Central memory CD4-positive, alpha-beta T cell (primary cell): ENCODE data around the gene DNAJB4.
"Not testable (repeated sequence)": the region's sequence is repeated elsewhere in the genome, so short reads cannot be mapped to it uniquely, and the experiment has no call there.

Experiments used
- DNase-seq: peaks from one replicate; pipeline ENCODE4 v3.0.0; 2022
- total RNA-seq, 3 experiments: gene quantifications; one replicate each; lab custom pipeline; 2026; lab: John Stamatoyannopoulos, UW

DNAJB4 gene
- total RNA-seq = 10.0 to 41.9 (median 12.6) reads per million in 3 experiments

DNA sequence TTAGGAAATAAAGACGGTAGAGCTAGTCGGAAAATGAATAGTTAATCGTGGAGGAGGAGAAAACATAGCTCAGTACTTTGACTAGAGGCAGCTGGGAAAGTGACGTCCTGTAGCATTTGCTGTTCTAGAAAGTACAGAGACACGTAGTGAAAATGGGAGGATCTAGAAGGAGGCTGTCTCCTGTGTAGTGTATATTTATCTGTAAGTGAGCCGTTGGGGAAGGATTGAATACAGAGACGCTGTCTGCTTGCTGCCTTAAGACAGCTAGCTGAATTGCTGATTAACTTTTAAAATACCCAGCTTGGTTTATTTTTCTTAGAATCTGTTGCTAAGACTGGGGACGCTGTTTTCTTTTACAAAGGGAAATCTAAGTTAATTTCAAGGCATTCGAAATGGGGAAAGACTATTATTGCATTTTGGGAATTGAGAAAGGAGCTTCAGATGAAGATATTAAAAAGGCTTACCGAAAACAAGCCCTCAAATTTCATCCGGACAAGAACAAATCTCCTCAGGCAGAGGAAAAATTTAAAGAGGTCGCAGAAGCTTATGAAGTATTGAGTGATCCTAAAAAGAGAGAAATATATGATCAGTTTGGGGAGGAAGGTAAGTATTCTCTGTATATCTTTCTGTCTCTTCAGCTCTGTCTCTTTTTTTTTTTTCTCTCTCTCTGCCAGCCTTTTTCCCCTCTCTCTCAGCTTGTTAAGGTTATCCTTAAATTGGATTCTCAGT lies at the start of gene DNAJB4:
TSS of gene DNAJB4 (plus strand) at position 221 of the 729 bp plus-strand sequence. CDS start at position 393, 172 bp downstream.
- peak; percentile 88 for DNase-seq

DNA sequence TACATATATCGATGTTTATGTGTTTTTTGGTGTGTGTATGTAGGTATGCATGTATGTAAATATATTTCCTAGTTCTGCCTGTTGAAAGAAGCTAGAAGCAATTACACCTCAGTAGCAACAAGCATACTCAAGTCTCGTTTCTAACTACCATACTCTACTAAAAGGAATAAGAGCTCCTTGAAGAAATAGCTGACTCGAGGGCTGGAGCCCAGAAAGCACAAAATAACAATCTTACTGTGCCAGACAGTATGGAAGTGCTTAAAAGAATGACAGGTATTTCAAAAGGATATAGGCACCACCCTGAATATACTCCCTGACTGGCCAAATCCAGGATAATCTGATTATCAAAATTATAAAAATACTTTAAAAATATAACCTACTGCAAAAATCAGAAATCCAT lies 49.0 kb upstream of the DNAJB4 start:
- DNase-seq = no peak

DNA sequence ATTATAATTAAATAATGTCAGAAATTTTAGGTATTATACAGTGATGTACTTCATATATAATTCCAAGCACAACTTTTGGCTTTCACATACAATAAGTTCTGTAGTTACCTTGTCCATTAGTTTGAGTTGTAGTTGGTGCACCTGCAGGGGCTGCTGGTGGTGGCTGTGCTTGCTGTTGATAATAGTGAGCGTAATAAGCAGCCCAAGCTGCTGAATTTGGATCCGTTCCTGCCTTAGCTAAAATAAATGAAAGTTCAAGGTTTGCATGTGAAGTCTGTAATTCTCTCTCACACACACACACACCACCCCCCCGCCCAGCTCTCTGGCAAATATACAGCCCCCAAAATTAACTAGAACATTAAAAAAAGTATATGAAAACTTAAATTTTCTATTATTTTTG lies 48.3 kb upstream of the DNAJB4 start:
- no peak for DNase-seq

DNA sequence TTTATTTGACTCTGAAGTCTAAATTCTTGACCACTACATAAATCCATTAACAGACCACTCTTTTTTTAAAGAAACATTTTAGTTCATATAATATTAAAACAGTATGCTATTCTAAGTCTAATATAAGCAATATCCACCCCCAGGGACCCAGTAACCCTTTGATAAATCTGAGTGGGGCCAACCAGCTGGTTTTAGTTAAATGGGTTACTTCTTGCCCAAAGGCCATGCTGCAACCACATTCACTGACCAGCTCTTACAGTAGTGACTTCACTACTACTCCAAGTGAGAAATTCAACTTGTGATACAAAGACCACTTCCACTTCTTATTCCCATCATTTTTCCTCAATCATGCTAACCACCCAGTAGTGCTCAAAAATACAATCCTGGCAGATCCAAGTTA lies 46.3 kb upstream of the DNAJB4 start:
- no peak for DNase-seq

DNA sequence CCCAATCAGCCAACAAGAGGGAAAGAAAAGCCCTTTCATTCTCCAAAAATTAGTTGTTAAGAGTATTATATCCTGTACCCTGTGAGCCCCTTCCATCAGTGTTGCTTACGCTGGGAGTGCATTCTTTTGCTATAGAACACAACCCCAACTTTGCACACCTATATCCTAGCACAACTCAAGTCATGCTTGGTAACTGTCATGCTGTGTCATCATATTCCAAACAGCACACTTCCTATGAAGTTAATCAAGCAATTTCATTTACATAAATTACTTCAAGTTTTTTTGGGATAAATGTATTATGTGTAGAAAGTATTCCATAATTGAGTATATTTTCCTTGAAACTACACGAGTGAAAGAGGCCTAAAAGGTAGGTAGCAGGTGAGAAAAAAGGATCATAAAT lies 45.9 kb upstream of the DNAJB4 start:
- no peak for DNase-seq

DNA sequence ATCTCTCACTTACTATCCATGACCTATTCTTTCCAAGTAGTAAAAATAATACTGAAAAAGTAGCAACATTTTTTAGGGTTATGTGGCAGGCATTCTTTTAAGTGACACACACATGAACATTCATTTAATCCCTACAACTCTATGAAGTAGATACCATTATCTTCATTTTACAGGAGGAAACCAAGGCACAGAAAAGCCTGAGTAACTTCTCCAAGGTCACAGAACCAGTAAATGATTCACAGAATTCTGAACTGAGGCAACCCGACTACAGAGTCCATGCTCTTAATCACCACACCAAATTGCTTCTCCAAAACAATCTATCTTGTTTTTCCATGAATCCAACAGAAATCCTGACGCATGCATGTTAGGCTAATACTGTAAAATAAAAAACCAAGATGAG lies 43.3 kb upstream of the DNAJB4 start:
- no peak for DNase-seq

DNA sequence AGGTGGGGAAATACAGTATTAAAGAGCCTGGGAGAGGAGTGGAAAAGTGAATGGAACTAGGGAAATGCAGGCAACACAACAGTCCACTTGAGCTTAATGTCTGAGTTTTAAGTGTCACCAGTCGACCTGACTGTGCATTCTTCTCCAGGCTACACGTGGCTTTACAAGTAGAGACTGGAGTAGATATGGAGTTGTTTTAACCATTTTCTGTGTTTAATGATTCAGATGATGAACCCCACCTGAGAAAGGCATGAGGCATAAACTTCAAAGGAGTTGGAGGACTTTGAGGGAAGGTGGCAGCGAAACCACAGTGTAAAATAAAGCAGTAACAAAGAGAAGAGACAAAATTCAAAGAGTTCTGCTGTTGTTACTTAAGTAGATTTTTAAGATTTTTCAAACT lies 38.4 kb upstream of the DNAJB4 start:
- no peak for DNase-seq

DNA sequence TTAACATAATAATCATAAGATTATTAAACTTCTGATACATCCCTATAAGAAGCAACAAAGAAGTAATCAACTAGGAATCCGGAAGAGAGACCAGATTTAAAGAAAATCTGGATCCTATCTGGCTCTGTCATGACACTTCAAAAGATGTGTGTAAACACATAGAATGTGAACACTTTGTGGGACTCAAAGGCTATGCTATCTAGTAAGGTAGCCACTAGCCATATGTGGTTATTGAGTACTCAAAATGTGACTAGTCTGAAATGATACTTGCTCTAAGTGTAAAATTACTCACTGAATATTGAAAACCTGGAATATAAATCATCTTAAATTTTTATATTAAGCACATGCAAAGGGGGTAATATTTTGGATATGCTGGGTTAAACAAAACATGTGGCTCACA lies 34.5 kb upstream of the DNAJB4 start:
- no peak for DNase-seq

DNA sequence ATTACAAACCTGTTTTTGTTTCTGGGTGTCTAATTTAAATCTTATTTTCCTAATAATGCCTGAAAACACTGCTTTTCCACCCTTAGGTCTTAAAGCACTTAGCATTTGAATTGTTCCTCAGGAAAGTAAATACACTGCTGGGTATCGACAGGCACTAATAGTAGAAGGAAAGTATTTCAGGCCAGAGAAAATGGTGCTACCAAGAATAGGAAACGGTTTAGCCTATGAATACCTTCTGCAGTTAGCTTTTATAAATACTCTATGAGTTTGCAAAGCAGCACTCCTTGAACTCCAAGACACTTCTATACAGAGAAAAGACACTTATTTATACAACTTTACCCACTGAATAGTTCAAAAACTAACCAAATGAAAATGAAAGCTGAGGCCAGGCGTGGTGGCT lies 32.7 kb upstream of the DNAJB4 start:
- DNase-seq = no peak

DNA sequence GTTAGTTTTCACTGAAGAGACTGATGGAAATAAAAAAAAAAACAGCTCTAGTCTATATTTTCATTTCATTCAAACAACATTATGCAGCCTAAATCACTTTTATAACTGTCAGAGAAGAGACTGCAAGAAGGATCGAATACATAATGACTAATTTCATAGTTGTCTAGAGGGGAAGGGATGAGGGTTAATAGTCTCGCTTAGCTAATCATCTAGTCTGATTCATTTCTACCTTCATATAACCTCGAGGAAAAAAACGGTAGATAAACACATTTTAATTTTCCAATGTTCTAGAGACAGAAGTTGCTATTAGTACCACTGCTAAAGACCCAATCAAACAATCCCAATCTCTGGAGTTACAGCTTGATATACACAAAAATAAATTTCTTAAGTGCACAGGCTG lies 29.4 kb upstream of the DNAJB4 start:
- no peak for DNase-seq

DNA sequence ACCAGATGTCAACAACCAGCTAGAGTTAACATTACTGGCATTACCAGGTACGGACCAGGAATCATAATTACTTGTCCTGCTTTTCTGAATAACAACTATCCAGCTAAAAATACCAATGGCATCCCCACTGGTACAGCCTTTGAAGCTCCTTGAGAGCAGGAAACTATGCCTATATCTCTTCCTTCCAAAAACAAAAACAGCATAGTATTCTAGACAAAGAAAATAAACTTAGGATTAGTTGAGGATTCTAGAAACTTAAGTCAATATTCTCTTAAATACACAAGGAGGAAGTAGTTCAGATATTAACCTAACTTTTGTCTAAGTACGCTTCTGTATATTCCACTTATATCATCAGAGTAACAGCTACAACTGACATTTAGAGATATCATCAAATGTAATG lies 28.8 kb upstream of the DNAJB4 start:
- no peak for DNase-seq

DNA sequence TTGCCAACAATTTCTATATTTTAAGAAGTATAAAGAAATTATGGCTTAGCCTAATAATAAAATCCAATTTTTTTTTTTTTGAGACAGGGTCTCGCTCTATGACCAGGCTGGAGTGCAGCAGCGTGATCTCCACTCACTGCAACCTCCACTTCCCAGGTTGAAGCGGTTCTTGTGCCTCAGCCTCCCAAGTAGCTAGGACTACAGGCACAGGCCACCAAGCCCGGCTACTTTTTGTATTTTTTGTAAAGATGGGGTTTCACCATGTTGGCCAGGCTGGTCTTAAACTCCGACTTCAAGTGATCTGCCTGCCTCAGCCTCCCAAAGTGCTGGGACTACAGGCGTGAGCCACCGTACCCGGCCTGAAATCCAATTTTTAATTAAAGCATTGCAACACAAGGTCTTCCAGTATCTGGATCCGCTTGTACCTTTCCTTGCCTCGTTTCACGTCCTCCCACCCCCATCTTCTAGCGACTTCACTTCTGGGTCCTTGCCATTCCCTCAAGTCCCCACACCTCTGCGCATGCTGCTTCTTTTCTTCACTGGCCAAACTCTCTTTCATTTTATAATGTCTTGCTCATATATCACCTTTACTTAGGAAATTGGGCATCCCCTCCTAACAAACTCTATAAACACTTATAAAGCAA lies 28.2 kb upstream of the DNAJB4 start:
- DNase-seq = no peak

DNA sequence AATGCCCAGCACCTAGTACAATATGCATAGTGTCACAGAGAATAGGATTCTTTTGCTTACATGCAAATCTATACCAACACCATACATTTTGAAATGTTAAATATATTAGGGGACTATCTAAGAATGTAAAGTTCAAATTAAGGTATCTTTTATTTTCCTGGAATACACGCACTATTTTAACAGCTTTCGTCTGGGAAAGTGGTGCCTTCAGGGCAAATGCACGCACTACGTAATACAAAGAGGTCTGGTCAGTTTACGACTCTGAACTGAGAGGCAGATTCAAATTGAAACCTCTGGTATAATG lies 26.8 kb upstream of the DNAJB4 start:
- no peak for DNase-seq

DNA sequence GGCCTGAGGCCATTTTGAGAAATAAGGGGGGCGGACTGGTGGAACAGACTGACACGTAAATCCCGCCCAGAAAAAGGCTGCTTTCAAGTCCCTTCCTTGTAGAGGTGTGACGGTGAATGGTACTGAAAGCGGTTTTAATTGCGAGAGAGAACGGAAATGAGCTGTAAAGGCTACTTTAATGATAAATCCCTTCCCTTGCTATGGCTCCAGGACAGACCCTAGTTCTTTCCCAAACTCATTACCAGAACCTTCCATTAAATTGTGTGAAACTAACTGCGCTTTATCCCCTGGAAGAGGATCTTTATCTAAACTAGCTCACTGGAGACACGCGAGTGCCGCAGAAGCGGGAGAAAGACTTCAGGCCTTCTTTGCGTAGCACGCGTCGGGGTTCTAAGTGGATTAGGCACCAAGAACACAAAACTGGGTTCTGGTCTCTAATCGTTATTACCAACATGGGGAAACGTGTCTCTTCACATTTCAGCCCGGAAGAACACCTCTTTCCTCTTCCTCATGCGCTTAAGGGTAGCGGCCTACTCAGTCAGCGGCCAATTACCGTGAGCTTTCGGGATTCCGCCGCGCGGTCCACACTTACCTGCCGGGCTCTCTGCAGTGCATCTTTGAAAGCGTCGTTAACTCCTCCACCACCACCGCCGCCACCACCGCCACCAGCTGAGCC lies 26.3 kb upstream of the DNAJB4 start:
- peak; percentile 89 for DNase-seq

DNA sequence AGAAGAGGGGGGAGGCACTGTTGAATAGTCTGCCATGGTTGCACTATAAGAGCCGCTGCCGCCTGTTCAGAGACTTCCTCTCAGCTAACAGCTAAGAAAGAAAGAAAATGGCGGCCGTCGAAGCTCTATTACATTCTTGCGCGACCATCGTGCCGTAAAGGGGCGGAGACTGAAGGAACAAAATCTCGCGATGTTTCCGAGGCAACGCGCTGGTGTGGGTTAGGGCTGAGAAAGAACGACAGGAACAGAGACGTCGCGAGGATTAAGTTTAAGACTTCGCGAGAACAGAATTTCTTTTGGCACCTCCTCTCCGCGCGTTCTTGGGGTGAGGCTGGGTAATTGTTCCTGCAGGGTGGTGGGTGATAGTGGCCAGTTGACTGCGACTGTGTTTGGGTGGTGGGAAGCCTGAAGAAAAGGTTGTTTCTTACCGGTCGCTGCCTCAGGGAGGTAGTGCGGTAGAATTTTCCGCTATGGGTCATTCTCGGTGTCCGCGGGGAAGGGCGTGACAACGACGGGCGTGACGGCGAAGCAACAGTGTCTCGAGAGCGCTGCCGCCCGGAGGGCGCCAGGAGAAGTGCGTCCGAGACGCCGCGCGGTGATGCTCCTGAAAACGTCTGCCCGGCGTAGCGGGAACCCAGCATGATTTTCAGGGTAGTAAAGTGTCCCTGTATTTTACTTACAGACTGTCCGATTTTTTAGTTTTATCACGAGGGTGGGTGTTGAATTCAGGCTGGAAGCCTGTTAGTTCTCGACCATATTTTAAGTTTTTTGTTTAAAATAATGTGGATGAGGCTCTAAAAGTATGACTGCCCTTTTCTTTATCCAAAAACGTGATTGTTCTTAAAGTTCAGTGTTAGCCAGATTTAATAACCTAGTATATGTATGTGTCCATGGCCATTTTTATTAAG lies 25.5 kb upstream of the DNAJB4 start, which contains the start of gene FUBP1:
TSS of gene FUBP1 (minus strand) at position 104 of the 908 bp plus-strand sequence. CDS start at position 36, 68 bp downstream.
- peak; percentile 97 for DNase-seq

DNA sequence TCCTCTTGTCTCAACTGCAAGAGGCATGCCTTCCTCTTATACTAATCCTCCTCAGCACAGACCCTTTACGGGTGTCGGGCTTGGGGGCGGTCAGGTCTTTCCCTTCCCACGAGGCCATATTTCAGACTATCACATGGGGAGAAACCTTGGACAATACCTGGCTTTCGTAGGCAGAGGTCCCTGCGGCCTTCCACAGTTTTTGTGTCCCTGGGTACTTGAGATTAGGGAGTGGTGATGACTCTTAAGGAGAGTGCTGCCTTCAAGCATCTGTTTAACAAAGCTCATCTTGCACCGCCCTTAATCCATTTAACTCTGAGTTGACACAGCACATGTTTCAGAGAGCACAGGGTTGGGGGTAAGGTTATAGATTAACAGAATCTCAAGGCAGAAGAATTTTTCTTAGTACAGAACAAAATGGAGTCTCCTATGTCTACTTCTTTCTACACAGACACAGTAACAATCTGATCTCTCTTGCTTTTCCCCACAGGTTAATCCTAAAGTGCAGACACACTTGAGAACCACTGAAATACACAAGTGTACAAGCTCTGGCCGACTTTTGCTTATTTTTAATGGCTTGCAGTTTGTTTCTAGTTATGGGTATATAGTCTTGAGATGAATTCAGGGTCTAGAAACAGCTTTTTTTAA lies 21.3 kb upstream of the DNAJB4 start:
- DNase-seq = not testable (repeated sequence)

DNA sequence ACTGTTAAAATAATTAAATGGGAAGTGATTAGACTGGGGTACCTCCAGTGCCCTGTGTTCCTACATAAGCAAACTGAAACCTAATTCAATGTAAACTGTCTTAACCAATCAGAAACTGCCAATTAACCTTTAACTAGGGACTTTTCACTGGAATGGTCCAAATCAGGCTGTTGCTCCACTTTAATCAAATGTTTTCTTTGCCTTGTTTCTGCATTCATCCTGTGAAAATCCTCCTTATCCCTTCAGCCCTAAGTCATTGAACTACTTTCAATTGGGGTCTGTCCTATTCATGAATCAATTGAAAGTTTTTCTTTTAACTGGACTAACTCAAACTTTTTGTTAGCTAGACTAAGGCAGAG lies 20.8 kb upstream of the DNAJB4 start:
- no peak for DNase-seq

DNA sequence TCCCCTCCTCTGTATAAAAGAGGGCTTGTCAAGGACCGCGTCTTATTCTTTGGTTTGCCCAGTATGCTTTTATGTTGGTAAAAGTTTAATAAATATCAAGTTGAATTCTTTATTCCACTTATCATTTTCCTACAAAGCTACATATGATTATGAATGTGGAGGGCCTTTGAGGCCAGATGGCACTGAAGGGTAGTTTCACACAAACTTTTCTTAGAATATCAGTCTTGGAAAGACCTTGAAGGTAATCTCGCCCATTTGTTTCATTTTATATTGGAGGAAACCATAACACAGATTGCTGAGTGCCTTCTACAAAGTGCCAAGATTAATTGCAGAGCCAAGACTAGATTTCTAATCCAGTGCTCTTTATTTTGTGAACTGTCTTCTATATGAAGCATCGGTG lies 20.1 kb upstream of the DNAJB4 start:
- no peak for DNase-seq

DNA sequence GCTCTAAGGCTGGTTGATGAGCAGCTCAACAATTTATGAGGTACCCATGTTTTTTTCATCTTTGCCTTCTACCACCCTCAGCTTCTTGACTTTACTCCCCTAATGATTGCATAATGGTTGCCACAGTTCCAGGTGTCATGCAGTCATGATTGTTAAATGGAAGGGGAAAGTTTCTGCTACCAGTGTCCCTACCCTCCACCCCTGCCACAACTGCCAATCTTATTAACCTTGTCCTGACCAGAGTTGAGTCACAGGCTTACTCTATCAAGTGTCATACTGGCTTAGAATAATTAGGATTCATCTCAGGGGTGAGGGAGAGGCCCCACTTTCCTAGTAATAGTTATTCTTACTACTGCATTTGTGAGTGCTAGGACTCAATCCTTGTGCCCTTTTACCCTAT lies 17.9 kb upstream of the DNAJB4 start:
- DNase-seq = no peak

DNA sequence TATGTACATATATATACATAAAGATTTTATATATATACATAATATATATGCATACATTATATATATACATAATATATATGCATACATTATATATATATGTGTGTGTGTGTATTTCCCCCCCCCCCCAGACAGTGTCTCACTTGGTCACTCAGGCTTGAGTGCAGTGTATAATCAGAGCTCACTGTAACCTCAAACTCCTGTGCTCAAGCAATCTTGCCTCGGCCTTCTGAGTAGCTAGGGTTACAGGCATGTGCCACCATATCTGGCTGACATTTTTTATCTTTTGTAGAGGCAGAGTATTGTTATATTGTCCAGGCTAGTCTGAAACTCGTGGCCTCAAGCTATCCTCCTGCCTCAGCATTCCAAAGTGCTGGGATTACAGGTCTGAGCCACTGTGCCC lies 16.8 kb upstream of the DNAJB4 start:
- DNase-seq = no peak

DNA sequence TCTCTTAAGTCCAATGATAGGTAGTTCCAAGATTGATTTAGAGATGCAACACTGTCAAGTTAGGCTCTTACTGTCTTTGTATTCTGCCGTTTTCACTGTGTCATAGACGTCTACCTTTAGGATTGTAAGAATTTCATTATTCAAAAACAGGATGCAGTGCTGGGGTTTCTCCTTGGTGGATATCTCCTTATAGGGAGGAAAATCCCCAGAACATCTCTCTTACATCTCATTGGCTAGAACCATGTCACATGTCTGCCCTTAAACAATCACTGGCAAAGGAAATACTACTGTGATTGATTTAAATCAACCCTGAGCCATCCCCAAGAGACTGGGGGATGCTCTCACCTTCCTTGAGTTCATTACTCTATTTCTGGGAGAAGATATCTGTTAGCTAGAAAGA lies 15.0 kb upstream of the DNAJB4 start:
- no peak for DNase-seq

DNA sequence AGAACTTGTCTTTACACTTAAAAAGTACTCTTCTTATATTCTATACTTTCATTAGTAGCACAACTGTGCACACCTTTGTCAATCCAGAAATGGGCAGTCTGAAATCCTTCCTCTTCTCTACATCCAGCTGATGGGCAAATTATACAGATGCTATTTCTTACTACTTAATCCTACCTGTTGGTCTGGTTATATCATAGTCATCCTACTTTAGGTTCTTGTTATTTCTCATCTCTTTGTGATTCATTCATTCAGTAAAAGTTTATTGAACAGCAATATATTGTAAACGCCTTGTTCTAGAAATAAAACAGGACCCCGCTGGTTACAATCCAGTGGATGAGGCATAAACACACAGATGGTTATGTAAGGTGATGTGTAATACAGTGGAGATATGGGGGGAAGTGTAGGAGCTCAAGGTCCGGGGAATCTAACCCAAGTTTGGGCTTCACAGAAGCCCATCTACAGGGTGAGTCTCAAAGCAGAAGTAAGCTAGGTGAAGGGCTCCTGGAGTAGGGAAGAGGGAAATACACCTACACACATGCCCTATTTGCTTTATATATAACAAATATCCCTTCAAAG lies 14.0 kb upstream of the DNAJB4 start:
- no peak for DNase-seq
